Breast epithelium (tissue), 4 donors: ENCODE measurements around the gene MGP. TPM values are rescaled to one million over a fixed set of nuclear protein-coding genes. Genes with fewer than 3 reads are reported as not detected.

ENCODE experiments used
- DNase-seq, 2 donors: peaks; one replicate each; pipeline ENCODE4 v3.0.0-alpha.2; 2019; ENCODE audit warnings: low spot score in 2 of 2
- H3K27ac ChIP-seq, 2 donors: fragments of 200-600 bp; sonication (generic) in 1 of 2; one replicate each; pipeline ENCODE4 v1.5.1; 2016 to 2019; ENCODE audit warnings: mild to moderate bottlenecking in 1 of 2
- H3K27me3 ChIP-seq, 2 donors: fragments of 200-600 bp; sonication (generic) in 1 of 2; one replicate each; pipeline versions ENCODE4 v1.5.1 to v1.6.0; 2017 to 2019; ENCODE audit warnings: control low read depth in 1 of 2, mild to moderate bottlenecking in 1 of 2
- H3K36me3 ChIP-seq: fragments of 200-600 bp; one replicate; pipeline ENCODE4 v1.5.1; 2019
- H3K4me1 ChIP-seq, 2 donors: fragments of 200-600 bp; sonication (generic); one replicate each; pipeline ENCODE4 v1.5.1; 2016 to 2019; ENCODE audit warnings: control low read depth in 1 of 2
- H3K4me3 ChIP-seq, 3 donors: fragments of 200-600 bp; sonication (generic); 1 replicate in 2 of 3; 2 replicates in 1 of 3; pipeline ENCODE4 v1.5.1; 2016 to 2019; ENCODE audit warnings: mild to moderate bottlenecking in 3 of 3, moderate library complexity in 2 of 3
- H3K9me3 ChIP-seq, 2 donors: fragments of 200-600 bp; sonication (generic) in 1 of 2; one replicate each; pipeline ENCODE4 v1.5.1; 2016 to 2019; ENCODE audit warnings: control low read depth in 1 of 2
- POLR2A ChIP-seq: fragments of 450-650 bp; IDR thresholded peaks from one replicate; pipeline ENCODE4 v1.6.1; 2016; ENCODE audit warnings: antibody characterized with exemption, mild to moderate bottlenecking, moderate library complexity
- POLR2AphosphoS5 ChIP-seq, 3 donors: sonication (generic); formaldehyde crosslinking; IDR thresholded peaks; one replicate each; pipeline ENCODE4 v1.6.1; 2017; ENCODE audit warnings: antibody characterized with exemption in 3 of 3
- intact Hi-C: fragments of 100-400 bp; cut with DNase I; formaldehyde crosslinking; loops from one replicate; pipeline ENCODE4 v1.15.1; 2023; ENCODE audit warnings: low total_unique reads
- total RNA-seq, 3 donors: library from RNA; depleted of rRNA; stranded (reverse); fragments of >200 nt; gene quantifications; one replicate each; pipeline ENCODE4 v1.1.0, GENCODE V29; 2016
- TF ChIP-seq, protein P1 (sequence below), 3 donors: fragments of 450-650 bp; IDR thresholded peaks; one replicate each; pipeline ENCODE4 v1.5.1; 2016 to 2017; ENCODE audit warnings: antibody characterized with exemption in 3 of 3, mild to moderate bottlenecking in 3 of 3, moderate library complexity in 3 of 3

MGP gene
- total RNA-seq, 3 donors from 2014 or later: 330 to 5,040 (median 1,381) TPM

DNA sequence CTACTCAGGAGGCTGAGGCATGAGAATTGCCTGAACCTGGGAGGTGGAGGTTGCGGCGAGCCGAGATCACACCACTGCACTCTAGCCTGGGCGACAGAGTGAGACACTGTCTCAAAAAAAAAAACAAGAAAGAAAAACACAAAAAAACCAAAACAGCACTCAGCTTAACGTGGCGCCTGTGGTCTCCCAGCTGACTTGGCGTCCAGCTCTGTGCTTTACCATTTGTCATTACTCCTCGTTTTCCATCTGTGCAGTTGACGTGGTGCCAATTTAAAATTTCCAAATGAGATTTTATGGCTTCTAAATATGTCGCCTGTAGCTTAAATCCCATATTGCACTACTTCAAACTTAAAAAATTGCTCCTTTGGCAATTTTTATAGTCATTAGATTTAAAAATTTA, 2.0 kb downstream of the MGP start:
- H3K9me3 ChIP-seq: no peaks in the 10 kb centered on the region
- peak in 1 of 3 donors; percentile 30 for TF ChIP-seq POLR2AphosphoS5 (IDR thresholded peaks at IDR 0.05)
- no peak for TF ChIP-seq POLR2A
- DNase-seq: no peak
- H3K4me1 ChIP-seq: peaks cover 0 to 7% of the 10 kb centered on the region in 2 donors
- peak overlapping the region; percentile 88 to 93 for H3K27ac ChIP-seq
- no peaks in the 10 kb centered on the region for H3K27me3 ChIP-seq
- intact Hi-C loops: no loop called here
- peak overlapping the region; percentile 50 to 59 (median 55) for H3K4me3 ChIP-seq
- H3K36me3 ChIP-seq: no peaks in the 10 kb centered on the region

DNA sequence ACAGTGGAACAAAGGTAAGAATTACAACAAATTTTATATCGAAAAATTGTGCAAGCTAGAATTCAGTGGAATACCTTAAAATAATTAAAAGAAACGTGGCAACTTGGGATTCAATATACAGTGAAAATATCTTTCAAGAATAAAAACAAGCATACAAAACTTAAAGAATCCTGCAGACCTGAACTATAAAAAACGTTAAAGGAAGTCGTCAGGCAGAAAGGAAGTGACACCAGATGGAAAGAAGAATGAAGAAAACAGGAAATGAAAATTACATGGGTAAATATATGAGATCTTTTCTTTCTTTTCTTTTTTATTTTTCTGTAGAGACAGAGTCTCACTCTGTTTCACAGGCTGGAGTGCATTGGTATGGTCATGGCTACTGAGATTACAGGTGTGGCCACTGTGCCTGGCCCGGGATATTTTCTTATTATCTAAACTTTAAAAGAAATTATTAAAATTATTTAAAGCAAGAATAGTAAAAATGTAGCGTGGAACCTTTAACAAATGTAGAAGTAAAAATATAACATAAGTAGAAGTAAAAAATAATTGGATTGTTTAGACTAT, 4.7 kb downstream of the MGP start:
- no peak for DNase-seq
- peak overlapping the region in 1 of 3 donors; percentile 59 for H3K4me3 ChIP-seq
- no peak overlapping the region for H3K27ac ChIP-seq
- TF ChIP-seq POLR2A: no peak
- TF ChIP-seq POLR2AphosphoS5 (IDR thresholded peaks at IDR 0.05): no peak
- TF ChIP-seq, protein P1, sequence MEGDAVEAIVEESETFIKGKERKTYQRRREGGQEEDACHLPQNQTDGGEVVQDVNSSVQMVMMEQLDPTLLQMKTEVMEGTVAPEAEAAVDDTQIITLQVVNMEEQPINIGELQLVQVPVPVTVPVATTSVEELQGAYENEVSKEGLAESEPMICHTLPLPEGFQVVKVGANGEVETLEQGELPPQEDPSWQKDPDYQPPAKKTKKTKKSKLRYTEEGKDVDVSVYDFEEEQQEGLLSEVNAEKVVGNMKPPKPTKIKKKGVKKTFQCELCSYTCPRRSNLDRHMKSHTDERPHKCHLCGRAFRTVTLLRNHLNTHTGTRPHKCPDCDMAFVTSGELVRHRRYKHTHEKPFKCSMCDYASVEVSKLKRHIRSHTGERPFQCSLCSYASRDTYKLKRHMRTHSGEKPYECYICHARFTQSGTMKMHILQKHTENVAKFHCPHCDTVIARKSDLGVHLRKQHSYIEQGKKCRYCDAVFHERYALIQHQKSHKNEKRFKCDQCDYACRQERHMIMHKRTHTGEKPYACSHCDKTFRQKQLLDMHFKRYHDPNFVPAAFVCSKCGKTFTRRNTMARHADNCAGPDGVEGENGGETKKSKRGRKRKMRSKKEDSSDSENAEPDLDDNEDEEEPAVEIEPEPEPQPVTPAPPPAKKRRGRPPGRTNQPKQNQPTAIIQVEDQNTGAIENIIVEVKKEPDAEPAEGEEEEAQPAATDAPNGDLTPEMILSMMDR (IDR thresholded peaks at IDR 0.05): no peak
- no peaks in the 10 kb centered on the region for H3K27me3 ChIP-seq
- intact Hi-C loops: no loop called here
- no peaks in the 10 kb centered on the region for H3K36me3 ChIP-seq
- no peaks in the 10 kb centered on the region for H3K9me3 ChIP-seq
- peaks cover 0 to 3% of the 10 kb centered on the region in 2 donors for H3K4me1 ChIP-seq

DNA sequence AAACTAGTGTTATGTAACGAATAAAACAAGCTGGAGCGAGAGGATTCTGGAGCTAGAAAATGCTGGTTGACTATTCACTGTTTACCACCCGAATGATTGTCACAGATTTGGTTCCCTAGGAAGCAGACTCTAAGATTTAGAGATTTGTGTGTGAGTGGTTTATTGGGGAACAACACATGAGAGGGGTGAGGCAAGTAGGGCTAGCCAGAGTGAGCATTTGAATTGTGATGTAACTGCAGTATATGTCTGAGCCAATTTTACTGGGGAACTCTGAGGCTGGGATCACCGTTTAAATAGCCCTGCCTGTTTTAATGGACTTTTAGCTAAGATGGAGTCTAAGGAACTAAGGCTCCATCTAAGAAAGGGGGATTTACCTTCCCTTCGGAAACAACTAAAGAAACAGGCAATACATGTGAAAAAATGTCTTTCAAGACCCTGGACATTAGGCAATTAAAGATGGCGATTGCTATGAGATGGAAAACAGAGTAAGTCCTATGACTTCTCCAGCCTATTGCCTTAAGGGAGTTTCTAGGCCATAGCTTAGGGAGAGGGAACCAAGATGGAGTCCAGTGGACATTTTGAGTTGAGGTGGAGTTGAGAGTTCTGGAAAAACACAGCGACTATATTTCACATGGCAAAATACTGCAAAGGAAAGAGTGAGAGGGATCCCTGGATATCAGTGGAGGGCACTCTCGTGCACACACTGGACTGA, 6.3 kb downstream of the MGP start:
- H3K27ac ChIP-seq: peak overlapping the region; percentile 36 to 60
- H3K4me3 ChIP-seq: no peak overlapping the region
- DNase-seq: no peak
- H3K27me3 ChIP-seq: no peaks in the 10 kb centered on the region
- H3K4me1 ChIP-seq: peaks cover 0 to 3% of the 10 kb centered on the region in 2 donors
- no peak for TF ChIP-seq POLR2A
- TF ChIP-seq POLR2AphosphoS5 (IDR thresholded peaks at IDR 0.05): no peak
- TF ChIP-seq, protein P1 (IDR thresholded peaks at IDR 0.05): no peak
- H3K36me3 ChIP-seq: no peaks in the 10 kb centered on the region
- intact Hi-C loops: no loop called here
- H3K9me3 ChIP-seq: no peaks in the 10 kb centered on the region

DNA sequence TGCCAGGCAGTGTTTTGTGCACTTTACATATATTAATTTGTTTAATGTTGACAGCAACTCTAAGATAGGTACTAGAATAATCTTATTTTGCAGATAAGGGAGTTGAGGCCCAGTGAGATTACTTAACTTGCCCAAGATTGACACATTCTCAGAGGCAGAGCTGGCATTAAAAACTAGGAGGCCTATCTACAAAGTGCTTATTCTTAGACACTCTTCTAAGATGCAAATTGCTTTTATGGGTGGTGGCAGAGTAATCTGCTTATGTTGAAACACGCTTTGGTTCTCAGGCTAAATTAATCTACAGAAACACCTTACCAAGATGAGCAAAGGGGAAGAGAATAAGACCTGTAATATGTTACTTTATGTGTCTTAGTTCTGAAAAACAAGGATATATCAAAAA, 7.2 kb downstream of the MGP start:
- Histone ChIP-seq H3K4me3 (no peak overlapping the region), H3K4me1 (no peaks in the 10 kb centered on the region), H3K36me3 (no peaks in the 10 kb centered on the region), H3K27me3 (no peaks in the 10 kb centered on the region), H3K9me3 (no peaks in the 10 kb centered on the region), H3K27ac (no peak overlapping the region)
- intact Hi-C loops: no loop called here
- no peak for DNase-seq
- TF ChIP-seq POLR2AphosphoS5 (IDR thresholded peaks at IDR 0.05) (no peak), POLR2A (no peak)
- TF ChIP-seq, protein P1 (IDR thresholded peaks at IDR 0.05): no peak

DNA sequence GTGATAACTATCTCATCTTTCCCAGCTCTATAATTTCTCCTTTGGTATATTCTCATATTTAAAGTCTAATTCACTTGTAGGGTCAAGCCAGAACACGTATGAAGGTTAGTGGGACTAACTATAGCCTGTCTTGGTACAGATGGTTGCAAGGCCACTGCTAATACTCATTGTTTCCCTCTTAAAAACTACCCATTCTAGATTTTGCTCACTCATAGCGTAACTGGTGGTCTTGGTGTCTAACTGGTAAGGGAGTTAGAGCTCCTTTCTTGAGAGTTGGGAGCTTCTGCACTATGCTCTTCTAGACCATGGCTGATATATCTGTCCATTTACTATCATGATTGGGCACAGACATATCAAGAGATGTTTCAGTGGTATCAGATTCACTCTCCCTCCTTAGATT, 8.8 kb downstream of the MGP start:
- Histone ChIP-seq H3K27me3 (no peaks in the 10 kb centered on the region), H3K36me3 (no peaks in the 10 kb centered on the region), H3K9me3 (no peaks in the 10 kb centered on the region), H3K4me3 (no peak overlapping the region), H3K27ac (no peak overlapping the region), H3K4me1 (no peaks in the 10 kb centered on the region)
- intact Hi-C loops: no loop called here
- TF ChIP-seq, protein P1 (IDR thresholded peaks at IDR 0.05): no peak
- TF ChIP-seq POLR2A (no peak), POLR2AphosphoS5 (IDR thresholded peaks at IDR 0.05) (no peak)
- DNase-seq: no peak
